ENCODE data around the gene THAP6. TPM values are rescaled to one million over a fixed set of nuclear protein-coding genes. Genes with fewer than 3 reads are reported as not detected.

THAP6 gene
- total and polyA plus RNA-seq, 2 of the 8 experiments (the other 6 are each of a cell fraction or from before 2014, with no cell fraction given), result 3.3 to 9.7 TPM

DNA sequence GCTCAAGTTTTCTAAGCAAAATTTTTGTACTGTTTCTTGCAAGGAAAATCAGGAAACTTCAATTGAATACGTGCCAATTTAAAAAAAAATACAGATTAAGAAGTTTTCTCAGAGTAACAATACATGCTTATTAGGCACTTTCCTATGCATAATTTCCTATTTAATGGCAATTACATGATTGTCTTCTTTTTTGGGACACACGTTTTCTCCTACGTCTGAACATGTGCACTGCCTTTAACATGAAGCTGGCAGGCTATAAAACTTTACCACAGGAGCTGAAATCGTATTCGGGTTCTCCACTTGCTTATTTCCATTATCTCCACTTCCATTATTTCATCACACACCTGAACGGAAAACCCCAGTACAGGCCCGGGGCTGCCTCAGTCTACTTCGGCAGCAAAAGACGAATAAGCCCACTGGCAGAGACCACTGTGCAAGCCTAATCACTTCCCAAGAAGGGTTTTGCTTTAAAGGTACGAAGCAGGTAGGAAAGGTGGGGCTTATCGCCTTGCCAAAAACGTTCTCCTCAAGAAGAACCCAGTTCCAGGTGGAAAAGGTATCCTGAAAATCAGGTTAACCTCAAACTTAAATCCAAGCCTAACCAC, 645 bp upstream of the THAP6 start:
- H3K4ac ChIP-seq (replicated peaks; ENCODE audit: insufficient read length, low read depth, low read length), result peak overlapping the region; percentile 15
- H3K27me3 ChIP-seq (replicated peaks in 1 of 4; ENCODE audit: control insufficient read depth in 3 of 4, extremely low read depth in 1 of 4, insufficient read depth in 3 of 4, low read length in 3 of 4), result no peaks in the 10 kb centered on the region
- TF ChIP-seq, protein P1, sequence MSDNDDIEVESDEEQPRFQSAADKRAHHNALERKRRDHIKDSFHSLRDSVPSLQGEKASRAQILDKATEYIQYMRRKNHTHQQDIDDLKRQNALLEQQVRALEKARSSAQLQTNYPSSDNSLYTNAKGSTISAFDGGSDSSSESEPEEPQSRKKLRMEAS (IDR thresholded peaks at IDR 0.05), result no peak
- TF ChIP-seq NRF1 (IDR thresholded peaks at IDR 0.05; ENCODE audit: low read depth, low read length) (no peak), GTF2F1 (IDR thresholded peaks at IDR 0.05; ENCODE audit: borderline replicate concordance, low read depth, low read length) (no peak), SRF (IDR thresholded peaks at IDR 0.05; ENCODE audit: low read depth, low read length) (no peak), ZNF274 (IDR thresholded peaks at IDR 0.05; ENCODE audit: borderline replicate concordance, extremely low read depth, low read length) (no peak)
- TF ChIP-seq, protein P2, sequence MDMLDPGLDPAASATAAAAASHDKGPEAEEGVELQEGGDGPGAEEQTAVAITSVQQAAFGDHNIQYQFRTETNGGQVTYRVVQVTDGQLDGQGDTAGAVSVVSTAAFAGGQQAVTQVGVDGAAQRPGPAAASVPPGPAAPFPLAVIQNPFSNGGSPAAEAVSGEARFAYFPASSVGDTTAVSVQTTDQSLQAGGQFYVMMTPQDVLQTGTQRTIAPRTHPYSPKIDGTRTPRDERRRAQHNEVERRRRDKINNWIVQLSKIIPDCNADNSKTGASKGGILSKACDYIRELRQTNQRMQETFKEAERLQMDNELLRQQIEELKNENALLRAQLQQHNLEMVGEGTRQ (IDR thresholded peaks at IDR 0.05; ENCODE audit: low read length), result no peak
- FAIRE-seq, result no peak
- ChIA-PET POLR2A (ENCODE audit: partially characterized antibody) (interaction anchor here (0.7 to 1.9 kb wide), 10 partner anchors 8 to 207 kb away, joined by 3 to 11 read pairs (median 4); no protein-coding TSS in a partner anchor), CTCF (ENCODE audit: partially characterized antibody) (interaction anchor here (0.6 to 1.4 kb wide), 2 partner anchors 21 to 481 kb away, joined by 3 read pairs; no protein-coding TSS in a partner anchor)
- peak overlapping the region; percentile 87 for H2AFZ ChIP-seq (ENCODE audit: low read length)
- no peak overlapping the region for H3K14ac ChIP-seq (ENCODE audit: insufficient read length)
- H2BK15ac ChIP-seq (ENCODE audit: low read length), result no peak overlapping the region
- no peak for DNase-seq (ENCODE audit: low read depth in 1 of 2, low spot score in 2 of 2)
- WGBS, 2 experiments (ENCODE audit: extremely low coverage in 1 of 2, insufficient coverage in 1 of 2, insufficient read length in 1 of 2, insufficient replicate concordance in 2 of 2, low coverage in 1 of 2, low lambda C conversion rate in 2 of 2, missing lambda C conversion rate in 1 of 2), result 9% methylated on average over 12 of the region's 12 CpGs; no CpG with 5 or more reads in 1 of the 2 experiments
- no peak overlapping the region for H2AK5ac ChIP-seq (ENCODE audit: low read depth, low read length)
- H3K18ac ChIP-seq (ENCODE audit: extremely low read depth, low read length), result peak overlapping the region; percentile 73; the same call in 1 of the 2 replicates
- H3K4me3 ChIP-seq (ENCODE audit: extremely low read depth in 1 of 4, insufficient read depth in 2 of 4, low read depth in 3 of 4, low read length in 4 of 4), result peak overlapping the region; percentile 70 to 93 (median 80)
- H3K79me1 ChIP-seq (ENCODE audit: low read depth, low read length), result no peaks in the 10 kb centered on the region
- no peak overlapping the region; the same call in 1 of the 2 replicates for H4K8ac ChIP-seq (ENCODE audit: extremely low read depth, insufficient read depth, low read length)
- peak overlapping the region; percentile 43 for H3K56ac ChIP-seq (replicated peaks; ENCODE audit: insufficient read length, low read depth, low read length)
- H3K79me2 ChIP-seq (ENCODE audit: control insufficient read depth in 1 of 2, insufficient read depth in 2 of 2, low read length in 2 of 2), result peaks cover 0 to 50% of the 10 kb centered on the region in 2 experiments; a peak in 3 of 4 replicates
- H3K23ac ChIP-seq (ENCODE audit: insufficient read length), result no peak overlapping the region
- peak overlapping the region; percentile 61; the same call in 1 of the 2 replicates for H2BK12ac ChIP-seq (ENCODE audit: low read depth, low read length)
- peak overlapping the region; percentile 88 for H4K5ac ChIP-seq (ENCODE audit: insufficient read length, low read depth, low read length)
- no peak overlapping the region for H2BK20ac ChIP-seq (ENCODE audit: low read length)
- no peaks in the 10 kb centered on the region for H3K9me3 ChIP-seq (ENCODE audit: insufficient read depth in 2 of 2, low read depth in 1 of 2, low read length in 1 of 2)
- peak overlapping the region; percentile 89 to 92 for H3K4me2 ChIP-seq (ENCODE audit: insufficient read depth in 1 of 2, low read depth in 2 of 2, low read length in 2 of 2)
- no peaks in the 10 kb centered on the region for H4K20me1 ChIP-seq (replicated peaks in 1 of 2; ENCODE audit: control insufficient read depth in 1 of 2, insufficient read depth in 2 of 2, low read length in 2 of 2)
- peaks cover 0 to 19% (median 6%) of the 10 kb centered on the region in 4 experiments; a peak in 6 of 8 replicates for H3K36me3 ChIP-seq (ENCODE audit: control insufficient read depth in 2 of 4, insufficient read depth in 4 of 4, low read length in 3 of 4)
- peak overlapping the region; percentile 25 for H4K91ac ChIP-seq (replicated peaks; ENCODE audit: insufficient read length, low read length)
- H3K4me1 ChIP-seq (replicated peaks in 1 of 4; ENCODE audit: control insufficient read depth in 3 of 4, insufficient read depth in 4 of 4, low read length in 3 of 4), result peaks cover 0 to 15% (median 7%) of the 10 kb centered on the region in 4 experiments; a peak in 4 of 7 replicates
- peak overlapping the region in 3 of 4 experiments; percentile 83 to 92 (median 91); a peak in 6 of 7 replicates for H3K9ac ChIP-seq (replicated peaks in 1 of 4; ENCODE audit: extremely low read depth in 1 of 4, low read depth in 3 of 4, low read length in 3 of 4)
- peaks cover 7% of the 10 kb centered on the region for H3K23me2 ChIP-seq (ENCODE audit: low read depth, low read length)
- H2BK5ac ChIP-seq (ENCODE audit: low read depth, low read length), result peak overlapping the region; percentile 77
- peak overlapping the region; percentile 87 for H3K27ac ChIP-seq (ENCODE audit: low read depth, low read length)
- peak overlapping the region; percentile 52 for H2BK120ac ChIP-seq (replicated peaks; ENCODE audit: low read depth, low read length)
